Fibroblast of skin of right biceps (primary cell): ENCODE results near the gene DTD1.

Source experiments
- DNase-seq: peaks from one replicate; pipeline ENCODE4 v3.0.0-alpha.2; 2013

The DTD1 gene

GRCh38 chr20:18587665-18588573, at the start of gene DTD1:
Gene DTD1 (plus strand): TSS chr20:18588054. CDS start chr20:18588073, 19 bp downstream.
- DNase-seq, result peak; percentile 86

GRCh38 chr20:18541741-18542140, 46.1 kb upstream of the DTD1 start:
- DNase-seq, result no peak

DNA sequence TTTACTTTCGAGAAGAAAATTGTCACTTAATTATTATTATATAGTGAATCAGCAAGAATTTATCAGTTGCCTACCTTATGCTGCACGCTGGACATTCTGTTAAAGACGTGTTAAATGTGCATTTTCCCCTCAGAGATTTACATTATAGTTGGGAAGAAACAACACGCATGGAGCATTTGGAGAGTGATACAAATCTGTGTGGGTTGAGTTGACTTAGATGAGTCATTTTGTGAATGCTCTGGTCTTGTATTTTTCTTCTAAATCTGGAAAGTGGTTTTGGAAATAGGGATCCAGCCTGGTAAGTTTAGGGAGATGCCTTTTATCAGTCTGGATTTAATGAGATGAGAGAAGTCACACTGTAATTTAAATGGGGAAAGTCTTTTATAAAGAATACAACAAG, 44.6 kb upstream of the DTD1 start:
- DNase-seq, result no peak

- DNase-seq, result no peak
Measured at GRCh38 chr20:18543932-18544331, 43.9 kb upstream of the DTD1 start.

DNA sequence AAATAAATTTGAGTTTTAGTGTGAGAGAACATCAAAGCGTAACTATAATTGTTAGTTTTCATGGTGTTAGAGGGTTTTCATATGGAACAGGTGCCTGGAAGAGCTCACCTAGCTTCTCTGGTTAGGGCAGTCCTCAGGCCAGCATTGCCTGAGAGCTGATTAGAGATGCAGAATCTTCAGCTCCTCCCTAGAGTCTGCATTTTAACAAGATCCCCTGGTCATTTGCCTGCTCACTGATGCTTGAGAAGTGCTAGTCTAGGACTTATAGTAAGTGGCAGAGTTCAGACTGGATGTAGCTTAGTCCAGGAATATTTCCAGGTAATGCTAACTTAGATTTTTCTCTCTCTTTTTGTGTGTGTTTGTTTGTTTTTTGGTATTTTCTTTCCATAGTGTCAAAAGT, 42.3 kb upstream of the DTD1 start:
- no peak for DNase-seq

- DNase-seq, result no peak
Measured at GRCh38 chr20:18548465-18548864, 39.4 kb upstream of the DTD1 start.

DNA sequence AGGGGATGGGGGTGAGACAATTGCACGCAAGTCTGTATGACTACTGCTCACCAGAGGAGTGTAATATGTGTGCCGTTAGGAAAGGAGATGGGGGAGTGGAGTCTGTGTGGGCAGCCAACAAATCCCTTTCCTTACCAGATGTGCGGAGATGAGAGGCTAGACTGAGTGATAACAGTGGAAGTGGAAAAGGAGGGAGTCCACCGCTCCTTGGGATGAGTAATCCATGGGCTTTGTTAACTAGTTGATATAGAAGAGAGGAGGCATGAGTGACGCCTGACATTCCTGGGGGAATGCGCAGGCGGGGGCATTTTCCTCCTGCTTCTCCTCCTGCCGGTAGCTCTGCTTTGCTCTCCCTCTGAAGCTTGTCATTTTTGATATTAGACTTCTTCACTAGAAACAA, 34.1 kb upstream of the DTD1 start:
- no peak for DNase-seq

GRCh38 chr20:18566892-18567738, 20.7 kb upstream of the DTD1 start, which contains the start of gene SMIM26:
Gene SMIM26 (plus strand): TSS chr20:18567432. CDS start chr20:18567479, 47 bp downstream.
- DNase-seq, result peak; percentile 88

- DNase-seq, result peak; percentile 1
Measured at GRCh38 chr20:18567739-18568091, 20.1 kb upstream of the DTD1 start.

- DNase-seq, result no peak
Measured at GRCh38 chr20:18571009-18571408, 16.8 kb upstream of the DTD1 start.

DNA sequence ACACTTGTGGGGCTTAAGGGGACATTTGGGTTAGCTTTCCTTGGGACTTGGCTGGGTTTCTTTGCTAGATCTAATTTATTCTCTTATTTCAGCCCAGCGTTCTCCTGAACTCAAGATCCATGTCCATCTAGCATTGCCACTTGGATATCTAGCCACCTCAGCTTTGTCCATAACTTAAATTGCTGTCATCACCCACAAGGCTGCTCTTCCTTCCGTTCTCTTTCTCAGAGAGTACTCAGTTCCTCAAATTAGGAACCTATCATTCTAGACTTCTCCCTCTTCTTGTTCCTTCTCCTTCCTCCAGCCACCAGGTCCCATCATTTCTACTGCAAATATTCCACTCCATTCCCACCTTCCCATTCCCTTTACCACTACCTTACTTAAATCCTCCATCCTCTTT, 16.3 kb upstream of the DTD1 start:
- DNase-seq, result no peak

- DNase-seq, result no peak
Measured at GRCh38 chr20:18577942-18578341, 9.9 kb upstream of the DTD1 start.

- no peak for DNase-seq
Measured at GRCh38 chr20:18578581-18578980, 9.3 kb upstream of the DTD1 start.

DNA sequence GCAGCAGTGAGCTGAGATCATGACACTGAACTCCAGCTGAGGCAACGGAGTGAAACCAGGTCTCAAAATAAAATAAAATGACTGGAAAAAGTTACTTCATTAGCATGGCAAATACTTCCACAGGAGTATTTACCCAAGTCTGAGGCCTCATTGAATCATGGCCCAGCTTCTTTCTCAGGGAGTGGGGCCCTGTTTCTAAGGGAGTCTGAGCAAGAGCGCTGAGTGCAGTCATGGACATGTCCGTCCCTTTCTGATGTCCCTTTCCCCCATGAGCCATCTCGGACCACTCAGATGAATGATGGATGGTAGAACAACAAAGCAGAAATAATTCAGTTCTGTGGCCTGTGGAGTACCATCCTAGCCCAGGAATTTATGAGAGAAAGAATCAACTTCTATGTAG, 7.8 kb upstream of the DTD1 start:
- no peak for DNase-seq

DNA sequence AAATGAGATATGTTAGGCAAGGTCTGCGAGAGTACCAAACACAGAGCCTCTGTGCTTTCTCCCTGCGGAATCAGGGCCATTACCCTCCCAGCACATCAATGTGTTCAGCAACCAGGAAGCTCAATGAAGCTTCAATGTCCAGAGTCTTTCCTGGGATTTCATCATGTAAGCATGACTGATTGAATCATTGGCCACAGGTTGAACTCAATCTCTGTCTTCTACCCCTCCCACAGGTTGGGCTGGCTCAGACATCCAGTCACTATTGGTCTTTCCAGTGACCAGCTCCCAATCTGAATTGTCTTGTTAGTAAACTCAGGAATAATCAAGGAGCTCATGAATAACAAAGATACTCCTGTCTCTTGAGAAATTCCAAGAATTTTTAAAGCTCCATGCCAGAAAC, 2.7 kb upstream of the DTD1 start:
- peak; percentile 82 for DNase-seq

- DNase-seq, result no peak
Measured at GRCh38 chr20:18588574-18588933, 700 bp downstream of the DTD1 start.

GRCh38 chr20:18589941-18590674, 2.3 kb downstream of the DTD1 start:
- DNase-seq, result no peak

DNA sequence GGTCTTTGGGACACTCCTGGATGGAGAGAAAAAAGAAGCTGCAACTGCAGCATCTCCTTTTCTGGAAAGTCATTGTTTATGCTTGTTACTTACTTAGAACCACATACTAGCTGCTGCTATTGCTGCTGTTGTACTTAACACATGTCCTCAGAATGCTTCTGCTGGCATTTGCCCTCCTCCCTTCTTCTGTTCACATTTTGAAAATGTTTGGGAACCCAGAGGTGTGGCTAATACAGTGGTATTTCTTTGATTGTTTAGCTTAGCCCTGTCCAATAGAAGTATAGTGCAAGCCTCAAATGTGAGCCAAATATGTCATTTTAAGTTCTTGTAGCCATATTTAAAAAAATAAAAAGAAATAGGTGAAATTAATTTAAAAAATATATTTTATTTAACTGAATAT, 8.4 kb downstream of the DTD1 start:
- no peak for DNase-seq

DNA sequence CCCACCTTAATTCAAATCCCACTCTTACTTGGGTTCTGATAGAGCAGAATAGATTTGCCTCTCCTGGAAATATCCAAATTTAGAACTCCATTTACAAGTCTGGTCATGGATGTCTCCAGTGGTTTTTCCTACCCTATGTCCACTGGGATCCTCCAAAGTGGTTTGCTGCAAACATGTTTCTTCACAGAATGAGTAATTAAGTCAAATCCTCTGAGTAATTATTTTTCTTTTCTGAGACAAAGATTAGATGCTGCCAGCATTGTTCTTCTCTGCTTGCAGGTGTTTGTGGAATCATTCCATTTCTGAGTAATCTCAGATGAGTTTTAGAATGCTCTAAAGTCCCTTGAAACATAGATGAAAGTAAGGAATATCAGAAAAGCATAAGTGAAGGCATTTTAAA, 21.9 kb downstream of the DTD1 start:
- DNase-seq, result no peak

DNA sequence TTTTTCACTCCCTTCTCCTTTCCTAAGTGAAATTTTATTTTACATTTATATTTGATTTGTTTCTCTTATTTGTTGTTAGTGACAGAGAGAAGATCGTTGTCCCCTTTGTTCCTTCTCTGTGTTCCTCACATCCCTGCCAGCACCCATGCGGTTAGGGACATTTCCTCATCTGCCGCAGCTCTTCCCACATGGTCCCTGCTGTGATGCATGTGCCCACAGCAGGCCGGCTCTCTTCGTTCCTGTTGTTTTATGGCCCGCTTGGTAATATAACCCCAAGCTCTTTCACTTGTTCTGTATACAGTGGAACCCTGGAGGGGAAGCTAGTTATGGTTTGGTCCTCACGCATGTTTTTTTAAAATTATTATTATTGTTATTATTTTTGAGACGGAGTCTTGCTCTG, 23.6 kb downstream of the DTD1 start:
- DNase-seq, result no peak

- no peak for DNase-seq
Measured at GRCh38 chr20:18613553-18613952, 25.7 kb downstream of the DTD1 start.

- no peak for DNase-seq
Measured at GRCh38 chr20:18614244-18614643, 26.4 kb downstream of the DTD1 start.

DNA sequence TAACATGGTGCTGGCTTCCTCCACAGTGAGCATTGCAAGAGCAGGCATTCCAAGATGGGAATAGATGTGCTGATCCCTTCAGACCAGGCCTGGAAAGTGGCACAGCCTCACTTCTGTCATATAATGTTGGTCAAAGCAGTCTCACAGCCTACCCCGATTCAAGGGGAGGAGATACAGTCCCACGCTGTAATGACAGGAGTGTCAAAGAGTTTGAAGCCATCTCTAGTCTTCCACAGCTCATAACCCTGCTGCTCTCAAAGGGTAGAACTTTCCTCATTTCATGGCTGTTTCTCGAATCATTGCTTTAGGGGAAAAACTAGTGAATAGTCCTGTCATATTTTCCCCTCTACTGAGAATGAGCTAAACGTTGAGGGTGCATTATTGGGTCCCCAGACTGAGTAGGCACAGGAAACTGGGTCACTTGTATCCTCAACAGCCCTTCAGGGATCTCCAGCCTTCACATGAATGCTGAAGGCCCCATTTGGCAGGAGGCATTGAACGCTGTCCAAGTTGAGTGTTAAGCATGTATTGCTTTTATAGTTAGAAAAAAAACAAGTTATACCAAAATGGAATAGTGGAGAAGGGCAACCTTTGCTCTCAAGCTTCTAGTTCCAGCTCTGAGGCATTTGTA, 27.3 kb downstream of the DTD1 start:
- no peak for DNase-seq
